Cortex of kidney (tissue), 1 donor: ENCODE data around the gene CAPN10.

Experiments
- DNase-seq: peaks from one replicate; lab custom pipeline; 2025; lab: John Stamatoyannopoulos, UW

CAPN10 gene

DNA sequence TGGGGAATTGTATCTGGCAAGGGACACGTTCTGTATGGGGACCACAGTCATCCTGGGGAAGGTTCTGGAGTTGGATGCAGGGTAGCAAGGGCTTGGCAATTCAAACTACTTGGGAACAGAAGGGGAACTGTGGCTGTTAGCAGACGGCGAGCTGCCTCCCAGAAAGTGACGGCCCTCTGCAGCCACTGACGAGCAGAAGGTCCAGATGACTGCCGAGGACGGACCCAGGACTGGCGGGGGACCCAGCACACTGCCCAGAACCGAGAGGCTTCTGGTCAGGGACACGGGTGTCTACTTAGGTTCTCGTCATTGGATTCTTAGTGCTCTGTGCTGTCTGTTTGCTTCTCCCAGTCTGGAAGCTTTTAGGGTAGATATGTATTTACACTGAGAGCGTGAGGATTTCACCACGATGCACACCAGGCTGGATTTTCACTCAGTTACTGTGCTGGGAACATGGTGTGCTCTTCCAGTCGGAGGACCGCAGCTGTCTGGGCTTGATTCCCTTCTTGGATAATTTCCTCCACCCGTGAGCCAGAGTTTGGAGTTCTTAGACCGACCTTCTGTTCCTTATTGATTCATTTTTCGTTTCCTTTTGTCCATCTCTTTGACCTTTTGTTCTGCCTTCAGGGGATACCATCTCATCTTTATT, 52.1 kb downstream of the CAPN10 start:
- DNase-seq, result no peak

DNA sequence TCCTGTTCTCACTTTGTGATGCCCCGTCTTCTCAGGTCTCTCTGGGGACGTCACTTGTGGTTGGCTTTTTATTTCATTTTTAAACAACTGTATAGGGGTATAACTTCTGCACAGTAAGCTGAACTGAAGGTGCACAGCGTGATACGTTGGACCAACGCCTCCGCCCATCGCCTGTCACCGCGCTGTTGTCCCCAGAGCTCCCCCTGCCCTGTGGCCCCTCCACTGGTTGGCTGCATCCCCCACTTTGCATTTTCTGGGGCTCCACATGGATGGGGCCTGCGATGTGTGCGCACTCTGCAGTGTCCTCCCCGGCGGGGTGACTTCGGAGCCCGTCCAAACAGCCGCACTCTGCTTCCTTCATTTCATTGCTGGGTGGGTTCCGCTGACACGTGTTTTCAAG, 53.0 kb downstream of the CAPN10 start:
- DNase-seq, result no peak

DNA sequence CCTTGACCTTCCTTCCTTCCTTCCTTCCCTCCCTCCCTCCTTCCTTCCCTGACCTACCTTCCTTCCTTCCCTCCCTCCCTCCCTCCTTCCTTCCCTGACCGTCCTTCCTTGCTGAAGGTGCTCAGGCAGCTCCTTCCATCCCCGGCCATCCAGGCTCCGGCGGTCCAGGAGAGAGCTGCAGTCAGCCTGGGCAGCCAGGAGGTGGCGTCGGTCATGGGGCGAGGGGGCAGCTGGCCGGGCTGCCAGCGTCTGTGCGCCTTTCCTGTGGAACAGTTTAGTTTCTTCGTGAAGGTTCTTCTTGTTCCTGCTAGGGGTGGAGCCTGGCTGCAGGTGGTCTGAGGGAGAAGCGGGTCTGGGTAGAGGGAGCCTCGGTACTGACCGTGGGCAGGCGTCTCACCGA, 54.4 kb downstream of the CAPN10 start:
- DNase-seq, result no peak

DNA sequence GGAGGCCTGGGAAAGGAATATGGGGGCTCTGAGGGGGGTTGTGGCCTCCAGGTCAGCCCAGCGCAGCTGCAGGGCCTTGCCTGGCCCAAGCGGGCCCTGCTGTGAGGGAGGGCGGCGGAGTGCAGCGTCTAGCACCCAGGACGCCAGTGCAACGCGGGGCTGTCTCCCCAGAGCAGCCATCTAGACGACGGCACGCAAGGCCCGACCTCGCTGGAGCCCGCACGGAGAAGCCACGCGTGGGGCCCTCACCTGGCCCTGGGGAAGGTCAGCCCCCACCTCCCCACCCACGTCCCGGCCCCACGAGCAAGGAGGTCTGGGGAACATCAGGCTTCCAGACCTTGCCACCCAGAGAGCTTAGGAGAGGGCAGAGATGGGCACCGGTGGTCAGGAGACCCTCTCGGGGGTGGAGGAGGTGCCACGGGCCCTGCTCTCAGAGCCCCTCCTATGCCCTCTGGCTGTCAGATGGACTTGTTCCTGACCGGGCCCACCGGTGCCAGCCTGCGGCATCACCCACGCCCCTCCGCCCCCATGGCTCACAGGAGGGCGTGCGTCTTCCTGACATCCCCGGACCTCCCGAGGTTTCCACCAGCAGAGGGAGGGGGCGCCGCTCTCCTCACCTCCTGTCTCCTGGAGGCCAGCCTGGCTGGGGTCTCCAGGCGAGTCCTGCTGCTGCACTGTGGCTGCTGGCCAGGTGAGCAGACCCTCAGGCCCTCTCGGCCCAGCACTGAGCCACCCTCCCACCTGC, 55.7 kb downstream of the CAPN10 start:
- DNase-seq, result no peak

DNA sequence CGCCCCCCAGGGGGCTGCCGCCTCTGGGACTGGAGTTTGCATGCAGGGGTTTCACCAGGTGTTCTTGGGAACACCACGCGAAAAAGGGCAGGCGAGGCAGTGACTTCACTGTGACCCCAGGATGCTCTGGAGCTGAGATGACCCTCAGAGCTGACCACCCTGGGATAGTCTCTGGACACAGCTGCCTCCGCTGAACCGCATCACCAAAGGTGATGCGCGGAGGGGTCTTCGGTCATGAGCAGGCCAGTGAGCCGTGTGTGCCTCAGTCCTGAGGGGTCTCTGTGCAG, 56.2 kb downstream of the CAPN10 start:
- no peak for DNase-seq

DNA sequence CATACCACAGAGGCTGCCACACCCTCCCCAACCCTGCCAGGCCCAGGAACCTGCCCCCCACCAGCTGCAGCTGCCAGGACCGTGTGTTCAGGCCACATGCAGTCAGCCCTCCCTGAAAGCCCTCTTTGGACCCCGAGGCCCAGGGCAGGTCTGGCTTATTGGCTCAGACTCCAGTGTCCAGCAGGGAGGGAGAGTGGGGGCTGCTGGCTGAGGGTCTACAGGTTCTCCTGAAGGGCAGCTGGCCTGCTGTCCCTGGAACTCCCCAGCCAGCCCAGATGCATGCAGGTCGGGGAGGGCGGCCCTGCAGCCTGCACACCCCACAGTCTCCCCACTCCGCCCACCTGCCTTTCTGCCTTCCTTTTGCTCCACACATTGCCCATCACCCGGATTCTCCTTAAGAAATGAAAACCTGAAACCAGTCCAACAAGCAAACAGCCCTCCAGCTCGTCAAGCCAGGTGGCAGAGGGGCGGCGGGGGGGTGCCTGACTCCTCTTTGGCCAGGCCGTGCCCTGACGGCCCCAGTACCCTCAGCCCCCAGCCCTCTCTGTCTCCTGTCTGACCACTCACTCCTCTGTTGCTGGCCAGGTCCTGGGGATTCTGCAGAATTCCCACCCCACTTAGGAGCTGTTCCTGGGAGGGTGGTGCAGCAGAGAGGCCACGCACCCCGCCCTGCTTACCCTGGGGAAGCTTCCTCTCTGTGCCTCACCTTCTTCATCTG, 56.7 kb downstream of the CAPN10 start:
- DNase-seq, result no peak

DNA sequence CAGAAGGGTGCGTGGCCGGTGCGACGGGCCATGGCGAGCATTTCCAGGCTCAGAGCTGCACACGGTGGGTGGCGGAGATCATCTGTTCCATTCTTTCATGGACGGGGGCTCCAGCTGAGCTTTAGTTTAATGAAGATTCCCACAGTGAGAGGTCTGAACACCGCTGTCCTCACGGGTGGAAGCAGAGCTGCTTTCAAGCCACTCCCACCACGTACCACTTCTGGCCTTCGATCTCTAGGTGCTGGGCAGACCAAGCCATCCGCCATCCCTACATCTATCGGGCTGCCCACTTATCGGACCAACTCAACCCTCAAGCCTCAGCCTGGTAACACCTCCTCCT, 57.2 kb downstream of the CAPN10 start:
- DNase-seq, result no peak

DNA sequence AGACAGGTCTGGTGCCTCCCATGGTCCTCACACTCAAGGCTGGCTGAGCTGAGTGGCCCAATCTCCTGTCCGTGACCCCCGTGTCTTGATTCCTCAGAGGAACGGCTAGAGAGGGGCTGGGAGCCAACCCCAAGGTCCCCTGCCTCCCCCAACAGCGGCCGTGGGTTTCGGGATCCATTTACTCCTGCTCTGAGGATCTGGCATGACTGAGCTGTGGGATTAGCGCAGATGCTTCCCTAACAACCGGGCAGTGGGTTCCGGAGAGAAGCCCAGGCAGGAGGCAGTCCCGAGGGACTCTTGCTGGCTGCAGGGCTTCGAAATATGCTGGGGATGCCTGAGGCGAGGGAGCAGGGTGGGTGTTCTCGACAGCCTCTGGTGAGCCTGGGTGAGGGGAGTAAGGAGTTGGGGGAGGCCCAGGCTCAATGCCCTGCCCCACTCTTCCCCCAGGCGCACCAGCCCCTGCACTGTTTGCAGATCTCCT, 57.7 kb downstream of the CAPN10 start:
- DNase-seq, result no peak

DNA sequence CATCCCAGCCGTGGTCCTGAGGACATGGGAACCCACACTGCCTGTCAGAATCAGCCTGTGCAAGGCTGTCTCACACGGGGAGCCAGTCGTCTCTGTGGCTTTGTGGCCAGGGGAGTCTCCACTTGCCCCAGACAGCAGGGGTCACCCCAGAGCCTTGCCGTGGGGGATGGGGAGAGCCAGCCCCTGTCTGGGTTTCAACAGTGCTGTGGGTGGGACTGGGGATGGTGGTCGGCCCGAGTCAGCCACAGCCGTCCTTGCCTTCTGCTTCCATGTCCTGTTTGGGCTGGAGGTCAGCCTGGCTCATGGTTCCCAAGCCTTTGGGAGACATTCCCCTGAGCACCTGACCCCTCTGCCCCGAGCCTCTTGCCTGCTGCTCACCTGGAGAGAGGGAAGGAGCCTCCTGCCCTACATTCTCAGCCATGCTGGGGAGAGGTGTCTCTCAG, 58.3 kb downstream of the CAPN10 start:
- DNase-seq, result no peak

DNA sequence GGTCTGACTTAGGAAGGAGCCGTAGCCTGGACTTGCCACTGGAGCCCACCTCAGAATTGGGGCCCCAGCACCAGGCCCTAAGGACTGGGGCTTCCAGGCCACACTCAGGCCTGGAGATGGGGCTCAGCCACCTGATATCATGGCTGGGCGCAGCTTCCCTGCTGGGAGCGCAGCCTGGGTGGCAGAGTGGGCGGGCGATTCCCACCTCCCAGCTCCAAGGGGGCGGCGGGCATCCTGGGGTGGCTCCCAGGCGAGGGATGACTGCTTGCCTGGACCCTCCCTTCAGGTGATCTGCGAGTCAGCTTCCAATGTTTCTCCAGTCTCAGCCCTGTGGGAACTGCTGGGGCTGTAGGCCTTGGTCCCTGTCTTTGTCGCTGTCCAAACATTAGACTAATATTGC, 58.8 kb downstream of the CAPN10 start:
- DNase-seq, result no peak

DNA sequence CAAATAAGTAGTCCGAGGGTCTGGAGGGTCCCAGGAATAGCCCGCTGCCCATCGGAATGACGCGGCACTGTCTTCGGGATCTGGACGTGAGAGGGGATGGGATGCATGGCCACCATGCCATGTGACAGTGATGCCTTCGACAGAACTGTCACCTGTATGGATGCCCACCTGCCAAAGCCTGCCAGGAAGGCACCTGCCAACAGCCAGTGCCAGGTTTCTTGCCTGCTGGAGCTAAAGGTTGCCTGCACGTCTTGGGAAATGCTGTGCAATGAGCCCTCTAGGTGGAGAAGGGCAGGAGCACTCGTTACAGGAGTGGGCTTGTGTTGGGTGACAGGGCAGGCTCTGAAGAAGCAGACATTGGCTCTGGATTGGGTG, 59.3 kb downstream of the CAPN10 start:
- no peak for DNase-seq

DNA sequence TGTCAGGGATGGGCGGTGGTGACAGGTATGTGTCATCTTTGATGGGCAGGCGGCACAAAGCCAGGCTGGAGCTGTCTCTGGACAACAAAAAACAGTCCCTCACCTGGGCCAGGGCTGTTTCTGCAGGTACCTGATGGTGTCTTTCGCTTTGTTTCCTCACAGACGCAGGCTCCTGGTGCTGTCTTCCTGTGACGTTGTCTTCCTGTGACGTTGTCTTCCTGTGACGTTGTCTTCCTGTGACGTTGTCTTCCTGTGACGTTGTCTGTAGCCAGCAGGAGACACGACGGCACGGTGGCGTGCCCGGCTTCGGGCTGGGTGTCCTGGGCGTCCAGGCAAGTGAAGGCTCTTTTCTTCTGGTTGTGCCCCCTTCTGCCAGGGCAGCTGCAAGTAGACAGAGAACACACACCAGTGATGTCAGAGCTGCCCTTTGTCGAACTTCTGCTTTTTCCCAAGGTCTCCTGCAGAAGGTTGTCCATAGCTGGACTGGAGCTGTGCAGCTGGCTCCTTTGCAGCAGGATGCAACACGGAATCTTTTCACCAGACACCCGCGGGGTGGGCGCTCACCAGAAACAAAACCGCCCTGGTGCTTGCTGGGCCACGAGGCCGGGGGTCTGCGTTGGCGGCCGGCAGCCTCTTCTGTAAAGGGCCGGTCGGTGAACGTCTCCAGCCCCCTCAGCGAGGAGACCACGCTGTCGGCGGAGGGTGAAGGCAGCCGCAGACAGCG, 59.8 kb downstream of the CAPN10 start:
- DNase-seq, result no peak

DNA sequence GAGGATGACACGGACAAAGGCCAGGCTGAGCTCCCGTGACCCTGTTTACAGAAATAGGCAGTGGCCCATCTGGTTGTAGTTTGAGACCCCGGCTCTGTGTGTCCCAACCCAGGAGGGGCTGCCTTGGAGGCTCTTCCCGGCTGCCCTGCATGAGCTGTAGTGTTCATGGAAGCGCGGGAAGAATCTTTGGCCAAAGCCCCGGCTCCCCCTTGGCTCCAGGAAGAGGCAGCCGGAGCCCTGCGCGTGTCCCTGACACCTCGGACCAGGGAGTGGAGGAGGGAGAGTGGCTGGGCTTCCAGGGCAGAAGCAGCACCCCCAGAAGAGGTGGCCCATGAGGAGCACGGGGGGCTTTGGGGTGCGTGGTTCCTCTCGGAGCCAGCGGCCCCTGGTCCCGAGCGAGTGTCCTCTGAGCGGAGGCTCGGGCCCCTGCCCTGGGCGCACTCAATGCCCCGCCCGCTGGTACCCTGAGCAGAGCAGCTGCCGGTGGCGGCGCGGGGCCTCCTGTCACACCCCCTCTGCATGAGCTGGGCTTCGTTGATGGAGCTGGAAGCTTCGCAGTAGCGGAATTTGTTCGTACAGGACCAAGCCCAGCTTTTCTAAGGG, 60.5 kb downstream of the CAPN10 start:
- no peak for DNase-seq

DNA sequence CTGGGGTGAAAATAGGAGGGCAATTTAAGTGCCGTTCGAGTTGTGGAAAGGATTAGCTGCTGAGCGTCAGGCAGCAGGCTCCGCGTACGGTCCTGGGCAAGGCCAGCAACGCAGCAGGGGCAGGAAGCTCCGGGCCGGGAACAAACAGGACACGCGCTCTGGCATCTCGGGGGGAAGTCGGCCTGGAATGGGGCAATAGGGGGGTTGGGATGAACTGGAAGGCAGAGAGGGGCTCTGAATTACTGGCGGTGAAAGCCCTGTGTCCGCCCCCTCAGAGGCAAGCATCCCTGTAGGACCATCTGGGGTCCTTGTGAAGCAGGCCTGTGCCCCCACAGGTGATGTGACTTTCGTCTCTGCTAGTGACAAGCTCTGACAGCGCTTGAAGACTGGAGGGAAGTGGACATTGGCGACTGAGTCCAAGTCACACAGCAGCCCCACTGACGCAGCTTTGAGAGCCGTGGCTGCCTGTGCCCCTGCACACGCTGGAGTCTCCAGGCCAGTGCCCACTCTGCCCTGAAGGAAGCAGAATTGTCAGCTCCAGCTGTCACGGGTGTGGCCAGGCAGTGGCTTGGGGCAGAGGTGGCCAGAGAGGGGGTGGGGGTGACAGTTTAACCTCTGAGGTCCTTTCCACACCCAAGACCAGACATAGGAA, 61.1 kb downstream of the CAPN10 start:
- no peak for DNase-seq

DNA sequence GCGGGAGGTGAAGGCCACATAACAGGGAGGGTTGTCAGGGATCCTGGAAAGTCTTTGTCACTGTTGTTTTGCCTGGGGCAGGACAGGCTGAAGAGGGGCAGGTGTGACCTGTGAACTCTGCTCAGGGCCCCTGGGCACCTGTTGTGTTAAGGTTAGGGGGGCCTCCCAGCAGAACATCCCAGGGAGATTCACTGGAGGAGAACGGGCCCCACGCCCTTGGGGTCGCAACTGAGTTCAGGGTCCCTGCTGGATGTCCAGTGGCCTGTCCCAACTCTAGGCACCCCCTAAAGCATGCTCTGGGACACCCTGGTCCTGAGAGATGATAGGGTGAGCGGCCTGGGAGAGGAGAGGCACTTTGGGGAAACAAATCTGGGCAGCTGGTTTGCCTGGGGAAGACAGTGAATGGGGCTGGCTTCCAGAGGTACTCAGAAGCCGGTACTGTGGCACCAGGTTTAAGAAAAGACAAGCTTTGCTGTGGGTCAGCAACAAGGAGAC, 61.7 kb downstream of the CAPN10 start:
- DNase-seq, result no peak
